ENCODE results near the gene RBM4B.

The RBM4B gene

DNA sequence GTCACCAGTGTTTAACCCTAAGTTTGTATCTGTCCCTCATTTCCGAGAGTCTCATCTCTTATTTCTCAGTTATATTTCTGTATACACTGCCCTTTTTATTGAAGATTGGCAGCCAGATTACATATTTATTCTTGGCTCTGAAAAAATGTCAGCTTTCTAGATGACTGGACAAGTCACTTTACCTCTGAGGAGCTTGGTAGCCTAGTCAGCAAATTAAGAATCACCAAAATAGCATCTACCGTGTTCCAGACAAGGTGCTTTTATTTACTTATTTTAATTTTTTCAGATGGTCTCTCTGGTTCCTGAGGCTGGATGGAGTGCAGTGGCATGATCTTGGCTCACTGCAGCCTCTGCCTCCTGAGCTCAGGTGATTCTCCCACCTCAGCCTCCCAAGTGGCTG, 44.7 kb downstream of the RBM4B start:
- H3K4me1 ChIP-seq (ENCODE audit: control insufficient read depth in 5 of 5, insufficient read depth in 5 of 5, low read length in 5 of 5): peaks cover 0 to 14% (median 12%) of the 10 kb centered on the region in 5 donors
- no peaks in the 10 kb centered on the region for H3K27me3 ChIP-seq (ENCODE audit: control insufficient read depth in 5 of 5, insufficient read depth in 4 of 5, low read length in 5 of 5)
- no peak overlapping the region for H3K4me3 ChIP-seq (ENCODE audit: low read depth in 1 of 5, low read length in 5 of 5)
- no peaks in the 10 kb centered on the region for H3K9me3 ChIP-seq (ENCODE audit: control insufficient read depth in 5 of 5, low read length in 5 of 5)
- peaks cover 10 to 35% (median 22%) of the 10 kb centered on the region in 5 donors for H3K36me3 ChIP-seq (ENCODE audit: control insufficient read depth in 5 of 5, insufficient read depth in 5 of 5, low read length in 5 of 5)
- no peak overlapping the region for H3K9ac ChIP-seq (ENCODE audit: low read length in 5 of 5)
- no peak overlapping the region for H3K27ac ChIP-seq (ENCODE audit: low read depth, low read length)

GRCh38 chr11:66631883-66632282, 45.8 kb downstream of the RBM4B start:
- Histone ChIP-seq H3K27ac (ENCODE audit: low read depth, low read length) (no peak overlapping the region), H3K4me1 (ENCODE audit: control insufficient read depth in 5 of 5, insufficient read depth in 5 of 5, low read length in 5 of 5) (peaks cover 0 to 14% (median 7%) of the 10 kb centered on the region in 5 donors), H3K27me3 (ENCODE audit: control insufficient read depth in 5 of 5, insufficient read depth in 4 of 5, low read length in 5 of 5) (no peaks in the 10 kb centered on the region), H3K9ac (ENCODE audit: low read length in 5 of 5) (no peak overlapping the region), H3K9me3 (ENCODE audit: control insufficient read depth in 5 of 5, low read length in 5 of 5) (no peaks in the 10 kb centered on the region), H3K36me3 (ENCODE audit: control insufficient read depth in 5 of 5, insufficient read depth in 5 of 5, low read length in 5 of 5) (peaks cover 10 to 46% (median 32%) of the 10 kb centered on the region in 5 donors), H3K4me3 (ENCODE audit: low read depth in 1 of 5, low read length in 5 of 5) (no peak overlapping the region)

- Histone ChIP-seq H3K36me3 (ENCODE audit: control insufficient read depth in 5 of 5, insufficient read depth in 5 of 5, low read length in 5 of 5) (peaks cover 10 to 67% (median 57%) of the 10 kb centered on the region in 5 donors), H3K4me1 (ENCODE audit: control insufficient read depth in 5 of 5, insufficient read depth in 5 of 5, low read length in 5 of 5) (peaks cover 0 to 36% (median 24%) of the 10 kb centered on the region in 5 donors), H3K4me3 (ENCODE audit: low read depth in 1 of 5, low read length in 5 of 5) (no peak overlapping the region), H3K27me3 (ENCODE audit: control insufficient read depth in 5 of 5, insufficient read depth in 4 of 5, low read length in 5 of 5) (no peaks in the 10 kb centered on the region), H3K9me3 (ENCODE audit: control insufficient read depth in 5 of 5, low read length in 5 of 5) (no peaks in the 10 kb centered on the region), H3K9ac (ENCODE audit: low read length in 5 of 5) (no peak overlapping the region), H3K27ac (ENCODE audit: low read depth, low read length) (no peak overlapping the region)
Observed at GRCh38 chr11:66629356-66629755, 48.3 kb downstream of the RBM4B start.

DNA sequence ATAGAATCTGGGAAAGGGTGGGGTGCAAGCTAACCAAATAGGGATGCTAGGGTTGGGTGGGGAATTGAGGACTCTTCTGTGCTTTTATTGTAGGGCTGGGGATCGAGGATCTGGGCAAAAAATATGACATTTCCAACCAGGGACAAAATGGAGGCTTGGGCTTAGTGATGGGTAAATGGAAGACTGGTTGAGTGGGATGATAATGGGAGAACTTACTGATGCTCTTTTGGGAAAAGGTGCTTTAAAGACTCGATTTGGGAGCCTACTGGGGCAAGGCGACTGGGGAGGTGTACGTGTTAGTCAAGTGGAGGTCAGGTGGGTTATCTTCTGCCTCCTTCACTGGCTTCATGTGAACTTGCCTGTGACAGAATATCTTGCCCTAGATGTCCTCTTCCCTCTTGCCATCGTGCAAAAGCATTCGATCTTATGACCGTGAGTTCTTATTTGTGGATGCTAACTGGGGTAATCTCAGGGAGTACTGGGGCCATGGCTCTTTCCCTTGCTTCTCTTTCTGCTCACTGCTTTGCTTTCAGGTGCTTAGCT, 49.6 kb downstream of the RBM4B start:
- peaks cover 6 to 47% (median 31%) of the 10 kb centered on the region in 5 donors for H3K4me1 ChIP-seq (ENCODE audit: control insufficient read depth in 5 of 5, insufficient read depth in 5 of 5, low read length in 5 of 5)
- H3K9me3 ChIP-seq (ENCODE audit: control insufficient read depth in 5 of 5, low read length in 5 of 5): no peaks in the 10 kb centered on the region
- H3K9ac ChIP-seq (ENCODE audit: low read length in 5 of 5): no peak overlapping the region
- no peak overlapping the region for H3K27ac ChIP-seq (ENCODE audit: low read depth, low read length)
- H3K4me3 ChIP-seq (ENCODE audit: low read depth in 1 of 5, low read length in 5 of 5): no peak overlapping the region
- H3K36me3 ChIP-seq (ENCODE audit: control insufficient read depth in 5 of 5, insufficient read depth in 5 of 5, low read length in 5 of 5): peaks cover 10 to 75% (median 64%) of the 10 kb centered on the region in 5 donors
- no peaks in the 10 kb centered on the region for H3K27me3 ChIP-seq (ENCODE audit: control insufficient read depth in 5 of 5, insufficient read depth in 4 of 5, low read length in 5 of 5)

GRCh38 chr11:66626926-66627325, 50.8 kb downstream of the RBM4B start:
- H3K9me3 ChIP-seq (ENCODE audit: control insufficient read depth in 5 of 5, low read length in 5 of 5): no peaks in the 10 kb centered on the region
- no peak overlapping the region for H3K9ac ChIP-seq (ENCODE audit: low read length in 5 of 5)
- peaks cover 6 to 52% (median 36%) of the 10 kb centered on the region in 5 donors for H3K4me1 ChIP-seq (ENCODE audit: control insufficient read depth in 5 of 5, insufficient read depth in 5 of 5, low read length in 5 of 5)
- H3K27me3 ChIP-seq (ENCODE audit: control insufficient read depth in 5 of 5, insufficient read depth in 4 of 5, low read length in 5 of 5): no peaks in the 10 kb centered on the region
- H3K36me3 ChIP-seq (ENCODE audit: control insufficient read depth in 5 of 5, insufficient read depth in 5 of 5, low read length in 5 of 5): peaks cover 15 to 80% (median 68%) of the 10 kb centered on the region in 5 donors
- no peak overlapping the region for H3K4me3 ChIP-seq (ENCODE audit: low read depth in 1 of 5, low read length in 5 of 5)
- H3K27ac ChIP-seq (ENCODE audit: low read depth, low read length): no peak overlapping the region

DNA sequence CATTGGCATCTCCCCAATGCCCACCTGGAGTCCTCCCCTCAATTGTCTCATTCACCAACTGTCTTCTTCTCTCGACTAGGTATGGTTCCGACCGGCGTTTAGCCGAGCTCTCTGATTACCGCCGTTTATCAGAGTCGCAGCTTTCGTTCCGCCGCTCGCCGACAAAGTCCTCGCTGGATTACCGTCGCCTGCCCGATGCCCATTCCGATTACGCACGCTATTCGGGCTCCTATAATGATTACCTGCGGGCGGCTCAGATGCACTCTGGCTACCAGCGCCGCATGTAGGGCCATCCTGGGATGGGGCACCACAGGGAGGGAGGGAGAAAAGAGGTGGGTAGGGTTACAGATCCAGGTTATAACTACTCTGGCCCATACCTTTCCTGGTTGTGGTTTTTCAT, 51.3 kb downstream of the RBM4B start:
- peaks cover 6 to 53% (median 40%) of the 10 kb centered on the region in 5 donors for H3K4me1 ChIP-seq (ENCODE audit: control insufficient read depth in 5 of 5, insufficient read depth in 5 of 5, low read length in 5 of 5)
- H3K27ac ChIP-seq (ENCODE audit: low read depth, low read length): no peak overlapping the region
- H3K4me3 ChIP-seq (ENCODE audit: low read depth in 1 of 5, low read length in 5 of 5): no peak overlapping the region
- peaks cover 15 to 80% (median 68%) of the 10 kb centered on the region in 5 donors for H3K36me3 ChIP-seq (ENCODE audit: control insufficient read depth in 5 of 5, insufficient read depth in 5 of 5, low read length in 5 of 5)
- H3K9me3 ChIP-seq (ENCODE audit: control insufficient read depth in 5 of 5, low read length in 5 of 5): no peaks in the 10 kb centered on the region
- no peak overlapping the region for H3K9ac ChIP-seq (ENCODE audit: low read length in 5 of 5)
- no peaks in the 10 kb centered on the region for H3K27me3 ChIP-seq (ENCODE audit: control insufficient read depth in 5 of 5, insufficient read depth in 4 of 5, low read length in 5 of 5)

DNA sequence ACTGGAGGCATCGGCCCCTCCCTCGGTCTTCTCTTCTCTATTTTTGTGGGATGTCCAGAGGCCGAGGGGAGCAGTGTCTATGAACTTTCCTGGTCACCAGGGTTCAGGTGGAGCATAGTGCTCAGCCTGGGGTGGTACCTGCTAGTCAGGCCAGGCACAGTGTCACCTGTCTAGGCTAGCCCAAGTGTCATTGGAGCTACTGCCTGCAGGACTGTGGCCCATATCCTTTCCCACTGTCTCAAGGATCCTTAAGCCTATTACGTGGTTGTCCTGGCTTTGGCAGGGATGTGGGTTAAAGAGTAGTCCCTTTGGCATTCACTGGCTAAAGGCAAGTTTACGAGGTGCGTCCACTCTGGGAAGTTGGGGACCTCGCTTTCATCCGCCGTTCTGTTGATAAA, 51.9 kb downstream of the RBM4B start:
- no peak overlapping the region for H3K4me3 ChIP-seq (ENCODE audit: low read depth in 1 of 5, low read length in 5 of 5)
- no peaks in the 10 kb centered on the region for H3K27me3 ChIP-seq (ENCODE audit: control insufficient read depth in 5 of 5, insufficient read depth in 4 of 5, low read length in 5 of 5)
- H3K9ac ChIP-seq (ENCODE audit: low read length in 5 of 5): peak overlapping the region in 1 of 5 donors; percentile 22
- H3K27ac ChIP-seq (ENCODE audit: low read depth, low read length): no peak overlapping the region
- peaks cover 6 to 60% (median 46%) of the 10 kb centered on the region in 5 donors for H3K4me1 ChIP-seq (ENCODE audit: control insufficient read depth in 5 of 5, insufficient read depth in 5 of 5, low read length in 5 of 5)
- peaks cover 15 to 80% (median 68%) of the 10 kb centered on the region in 5 donors for H3K36me3 ChIP-seq (ENCODE audit: control insufficient read depth in 5 of 5, insufficient read depth in 5 of 5, low read length in 5 of 5)
- H3K9me3 ChIP-seq (ENCODE audit: control insufficient read depth in 5 of 5, low read length in 5 of 5): no peaks in the 10 kb centered on the region

- H3K4me1 ChIP-seq (ENCODE audit: control insufficient read depth in 5 of 5, insufficient read depth in 5 of 5, low read length in 5 of 5): peaks cover 6 to 65% (median 49%) of the 10 kb centered on the region in 5 donors
- H3K4me3 ChIP-seq (ENCODE audit: low read depth in 1 of 5, low read length in 5 of 5): no peak overlapping the region
- no peaks in the 10 kb centered on the region for H3K27me3 ChIP-seq (ENCODE audit: control insufficient read depth in 5 of 5, insufficient read depth in 4 of 5, low read length in 5 of 5)
- H3K27ac ChIP-seq (ENCODE audit: low read depth, low read length): no peak overlapping the region
- no peaks in the 10 kb centered on the region for H3K9me3 ChIP-seq (ENCODE audit: control insufficient read depth in 5 of 5, low read length in 5 of 5)
- no peak overlapping the region for H3K9ac ChIP-seq (ENCODE audit: low read length in 5 of 5)
- H3K36me3 ChIP-seq (ENCODE audit: control insufficient read depth in 5 of 5, insufficient read depth in 5 of 5, low read length in 5 of 5): peaks cover 15 to 75% (median 68%) of the 10 kb centered on the region in 5 donors
Observed at GRCh38 chr11:66625041-66625751, 52.5 kb downstream of the RBM4B start.

DNA sequence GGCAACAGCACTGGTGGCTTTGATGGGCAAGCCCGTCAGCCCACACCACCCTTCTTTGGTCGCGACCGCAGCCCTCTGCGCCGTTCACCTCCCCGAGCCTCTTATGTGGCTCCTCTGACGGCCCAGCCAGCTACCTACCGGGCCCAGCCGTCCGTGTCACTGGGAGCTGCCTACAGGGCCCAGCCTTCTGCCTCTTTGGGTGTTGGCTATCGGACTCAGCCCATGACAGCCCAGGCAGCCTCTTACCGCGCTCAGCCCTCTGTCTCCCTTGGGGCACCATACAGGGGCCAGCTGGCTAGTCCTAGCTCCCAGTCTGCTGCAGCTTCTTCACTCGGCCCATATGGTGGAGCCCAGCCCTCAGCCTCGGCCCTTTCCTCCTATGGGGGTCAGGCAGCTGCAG, 53.2 kb downstream of the RBM4B start:
- Histone ChIP-seq H3K4me3 (ENCODE audit: low read depth in 1 of 5, low read length in 5 of 5) (no peak overlapping the region), H3K36me3 (ENCODE audit: control insufficient read depth in 5 of 5, insufficient read depth in 5 of 5, low read length in 5 of 5) (peaks cover 14 to 68% (median 65%) of the 10 kb centered on the region in 5 donors), H3K4me1 (ENCODE audit: control insufficient read depth in 5 of 5, insufficient read depth in 5 of 5, low read length in 5 of 5) (peaks cover 6 to 69% (median 53%) of the 10 kb centered on the region in 5 donors), H3K9me3 (ENCODE audit: control insufficient read depth in 5 of 5, low read length in 5 of 5) (no peaks in the 10 kb centered on the region), H3K9ac (ENCODE audit: low read length in 5 of 5) (peak overlapping the region in 1 of 5 donors; percentile 4), H3K27me3 (ENCODE audit: control insufficient read depth in 5 of 5, insufficient read depth in 4 of 5, low read length in 5 of 5) (no peaks in the 10 kb centered on the region), H3K27ac (ENCODE audit: low read depth, low read length) (no peak overlapping the region)

DNA sequence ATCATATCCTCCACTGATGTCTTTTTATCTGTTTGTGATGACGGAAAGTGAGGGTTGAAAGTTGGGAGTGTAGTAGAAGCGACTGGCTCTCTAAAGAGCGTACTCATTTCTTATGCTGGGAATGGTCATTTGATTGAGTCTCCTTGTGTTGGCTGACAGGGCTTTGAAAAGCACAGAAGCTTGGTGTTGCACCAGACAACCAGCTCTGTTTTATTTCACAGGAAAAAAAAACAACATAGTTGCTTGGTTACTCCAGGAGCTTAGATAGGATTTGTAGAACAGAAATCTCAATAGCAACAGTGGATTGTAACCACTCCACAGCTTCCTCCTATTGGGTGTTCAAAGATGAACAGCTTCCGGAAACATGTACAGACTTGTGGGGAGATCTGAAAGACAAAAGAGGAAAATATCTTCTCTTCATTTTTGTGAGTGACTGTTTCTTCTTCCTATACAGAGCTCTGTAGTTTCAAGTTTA, 58.6 kb downstream of the RBM4B start:
- Histone ChIP-seq H3K9me3 (ENCODE audit: control insufficient read depth in 5 of 5, low read length in 5 of 5) (no peaks in the 10 kb centered on the region), H3K27me3 (ENCODE audit: control insufficient read depth in 5 of 5, insufficient read depth in 4 of 5, low read length in 5 of 5) (no peaks in the 10 kb centered on the region), H3K4me3 (ENCODE audit: low read depth in 1 of 5, low read length in 5 of 5) (peak overlapping the region; percentile 75 to 100 (median 99)), H3K36me3 (ENCODE audit: control insufficient read depth in 5 of 5, insufficient read depth in 5 of 5, low read length in 5 of 5) (peaks cover 4 to 15% (median 13%) of the 10 kb centered on the region in 5 donors), H3K27ac (ENCODE audit: low read depth, low read length) (peak overlapping the region; percentile 97), H3K4me1 (ENCODE audit: control insufficient read depth in 5 of 5, insufficient read depth in 5 of 5, low read length in 5 of 5) (peaks cover 9 to 66% (median 62%) of the 10 kb centered on the region in 5 donors), H3K9ac (ENCODE audit: low read length in 5 of 5) (peak overlapping the region; percentile 3 to 98 (median 94))
